ENCODE measurements around the gene CELF3. TPM values are rescaled to one million over a fixed set of nuclear protein-coding genes. Genes with fewer than 3 reads are reported as not detected.

Gene CELF3
- total RNA-seq, 2 experiments from 2014 or later, result not detected

Other genes with a start within 250 kb of the CELF3 start
- gene CGN, start 205.4 kb downstream of the CELF3 start, total RNA-seq, result under 1 TPM; 0.34 to 0.82 TPM
- gene TUFT1, start 176.5 kb downstream of the CELF3 start, total RNA-seq, result under 1 TPM; 0.42 TPM
- 10 to 100 TPM; 24.5 to 26.0 TPM for gene SNX27, start 104.8 kb downstream of the CELF3 start, total RNA-seq
- gene RIIAD1, start 4.7 kb upstream of the CELF3 start, total RNA-seq, result not detected
- 100 to 1,000 TPM; 111 to 121 TPM for gene MRPL9, start 46.7 kb upstream of the CELF3 start, total RNA-seq
- gene TDRKH, start 73.7 kb upstream of the CELF3 start, total RNA-seq, result 10 to 100 TPM; 14.6 to 16.4 TPM
- under 1 TPM; 0.16 to 0.32 TPM for gene LINGO4, start 88.6 kb upstream of the CELF3 start, total RNA-seq
- 1 to 10 TPM; 2.4 to 2.7 TPM for gene RORC, start 115.0 kb upstream of the CELF3 start, total RNA-seq
- under 1 TPM; 0.23 to 0.26 TPM for gene C2CD4D, start 123.0 kb upstream of the CELF3 start, total RNA-seq
- not detected for gene THEM5, start 136.9 kb upstream of the CELF3 start, total RNA-seq
- gene THEM4, start 192.7 kb upstream of the CELF3 start, total RNA-seq, result 10 to 100 TPM; 29.8 to 31.7 TPM